Measurements from ENCODE around the gene DIAPH2.
"Not testable (repeated sequence)": the region's sequence is repeated elsewhere in the genome, so short reads cannot be mapped to it uniquely, and the experiment has no call there.

DIAPH2 gene

GRCh38 chrX:97402903-97403302 is 718.3 kb downstream of the DIAPH2 start:
- H3K4me3 ChIP-seq (ENCODE audit: low read depth, low read length): no peak overlapping the region
- no peak for DNase-seq (ENCODE audit: low read depth)
- TF ChIP-seq POLR2A (IDR thresholded peaks at IDR 0.05; ENCODE audit: extremely low read depth, insufficient read length) (no peak), MAX (IDR thresholded peaks at IDR 0.05; ENCODE audit: low read depth, low read length) (no peak), CTCF (IDR thresholded peaks at IDR 0.05; ENCODE audit: low read depth, low read length) (no peak)

- no peak overlapping the region for H3K4me3 ChIP-seq (ENCODE audit: low read depth, low read length)
- DNase-seq (ENCODE audit: low read depth): no peak
- TF ChIP-seq MAX (IDR thresholded peaks at IDR 0.05; ENCODE audit: low read depth, low read length) (no peak), MYC (IDR thresholded peaks at IDR 0.05; ENCODE audit: low read depth, low read length) (no peak), POLR2A (IDR thresholded peaks at IDR 0.05; ENCODE audit: extremely low read depth, insufficient read length) (no peak), CTCF (IDR thresholded peaks at IDR 0.05; ENCODE audit: low read depth, low read length) (no peak)
These were observed 720.5 kb downstream of the DIAPH2 start for GRCh38 chrX:97405031-97405660.

GRCh38 chrX:97409632-97410415 is 725.2 kb downstream of the DIAPH2 start:
- DNase-seq (ENCODE audit: low read depth); H3K4me3 ChIP-seq (ENCODE audit: low read depth, low read length): not testable (repeated sequence)

- DNase-seq (ENCODE audit: low read depth): peak; percentile 2
- no peak overlapping the region for H3K4me3 ChIP-seq (ENCODE audit: low read depth, low read length)
- no peak for TF ChIP-seq MAX (IDR thresholded peaks at IDR 0.05; ENCODE audit: low read depth, low read length)
- TF ChIP-seq POLR2A (IDR thresholded peaks at IDR 0.05; ENCODE audit: extremely low read depth, insufficient read length): no peak
- TF ChIP-seq MYC (IDR thresholded peaks at IDR 0.05; ENCODE audit: low read depth, low read length): no peak
- no peak for TF ChIP-seq CTCF (IDR thresholded peaks at IDR 0.05; ENCODE audit: low read depth, low read length)
These were observed 731.8 kb downstream of the DIAPH2 start for GRCh38 chrX:97416461-97416860.

- no peak for DNase-seq (ENCODE audit: low read depth)
- TF ChIP-seq MAX (IDR thresholded peaks at IDR 0.05; ENCODE audit: low read depth, low read length): no peak
- TF ChIP-seq POLR2A (IDR thresholded peaks at IDR 0.05; ENCODE audit: extremely low read depth, insufficient read length): no peak
- TF ChIP-seq MYC (IDR thresholded peaks at IDR 0.05; ENCODE audit: low read depth, low read length): no peak
- TF ChIP-seq CTCF (IDR thresholded peaks at IDR 0.05; ENCODE audit: low read depth, low read length): no peak
- H3K4me3 ChIP-seq (ENCODE audit: low read depth, low read length): no peak overlapping the region
These were observed 744.5 kb downstream of the DIAPH2 start for GRCh38 chrX:97429101-97429500.

- no peak overlapping the region for H3K4me3 ChIP-seq (ENCODE audit: low read depth, low read length)
- TF ChIP-seq MYC (IDR thresholded peaks at IDR 0.05; ENCODE audit: low read depth, low read length) (no peak), CTCF (IDR thresholded peaks at IDR 0.05; ENCODE audit: low read depth, low read length) (no peak), POLR2A (IDR thresholded peaks at IDR 0.05; ENCODE audit: extremely low read depth, insufficient read length) (no peak), MAX (IDR thresholded peaks at IDR 0.05; ENCODE audit: low read depth, low read length) (no peak)
- no peak for DNase-seq (ENCODE audit: low read depth)
These were observed 746.6 kb downstream of the DIAPH2 start for GRCh38 chrX:97431281-97431680.

All from NB4 (cell line).